HepG2 (cell line): ENCODE data around the gene NEURL2. TPM values are rescaled to one million over a fixed set of nuclear protein-coding genes. Genes with fewer than 3 reads are reported as not detected.

ENCODE experiments used
- ATF2 ChIP-seq: sonication (generic); formaldehyde crosslinking; IDR thresholded peaks from 2 replicates; pipeline ENCODE4 v1.4.0; 2020; ENCODE audit warnings: missing genetic modification reagents
- BCL6 ChIP-seq: IDR thresholded peaks from 2 replicates; pipeline ENCODE4 v1.6.1; 2016; ENCODE audit warnings: missing genetic modification reagents, missing compliant biosample characterization
- CEBPG ChIP-seq: IDR thresholded peaks from 2 replicates; pipeline ENCODE4 v1.6.1; 2016
- FOXA3 ChIP-seq: IDR thresholded peaks from 2 replicates; pipeline ENCODE4 v1.6.1; 2016; ENCODE audit warnings: missing genetic modification reagents, missing compliant biosample characterization
- GTF3A ChIP-seq: sonication (generic); formaldehyde crosslinking; conservative IDR thresholded peaks from 2 replicates; pipeline ENCODE4 v1.4.0; 2020; ENCODE audit warnings: mild to moderate bottlenecking, missing genetic modification reagents
- HNRNPH1 ChIP-seq: fragments of 200-400 bp; formaldehyde crosslinking; optimal IDR thresholded peaks from 2 replicates; pipeline ENCODE3; 2017; ENCODE audit warnings: mild to moderate bottlenecking, low read depth, low read length
- MED1 ChIP-seq: sonication (generic); formaldehyde crosslinking; IDR thresholded peaks from 2 replicates; pipeline ENCODE4 v1.4.0; 2020; ENCODE audit warnings: missing genetic modification reagents
- MIER3 ChIP-seq: IDR thresholded peaks from 2 replicates; pipeline ENCODE4 v1.6.1; 2016; ENCODE audit warnings: missing compliant biosample characterization, borderline replicate concordance
- MIXL1 ChIP-seq: IDR thresholded peaks from 2 replicates; pipeline ENCODE4 v1.6.1; 2016
- NONO ChIP-seq, 2 experiments: fragments of 450-650 bp in 1 of 2; sonication (generic) in 1 of 2; formaldehyde crosslinking in 1 of 2; IDR thresholded peaks in 1 of 2; conservative IDR thresholded peaks in 1 of 2; 2 replicates each; pipeline versions ENCODE4 v1.6.1 to v1.8.0; 2017 to 2022; ENCODE audit warnings: mild to moderate bottlenecking in 1 of 2, missing genetic modification reagents in 1 of 2, moderate library complexity in 1 of 2
- POGK ChIP-seq: sonication (generic); formaldehyde crosslinking; conservative IDR thresholded peaks from 2 replicates; pipeline ENCODE4 v1.8.0; 2022; ENCODE audit warnings: mild to moderate bottlenecking, moderate library complexity, missing genetic modification reagents
- ZGPAT ChIP-seq: IDR thresholded peaks from 2 replicates; pipeline ENCODE4 v1.6.1; 2016; ENCODE audit warnings: mild to moderate bottlenecking
- ZNF230 ChIP-seq: sonication (generic); formaldehyde crosslinking; IDR thresholded peaks from 2 replicates; pipeline ENCODE4 v1.4.0; 2020; ENCODE audit warnings: mild to moderate bottlenecking, missing genetic modification reagents
- ZNF572 ChIP-seq: sonication (generic); formaldehyde crosslinking; IDR thresholded peaks from 2 replicates; pipeline ENCODE4 v1.5.1; 2020; ENCODE audit warnings: mild to moderate bottlenecking, missing genetic modification reagents
- ZNF644 ChIP-seq: IDR thresholded peaks from 2 replicates; pipeline ENCODE4 v1.6.1; 2016; ENCODE audit warnings: low read depth
- ZNF710 ChIP-seq: sonication (generic); formaldehyde crosslinking; IDR thresholded peaks from 2 replicates; pipeline ENCODE4 v1.5.0; 2020; ENCODE audit warnings: mild to moderate bottlenecking, missing genetic modification reagents, borderline replicate concordance
- ZNF772 ChIP-seq: sonication (generic); formaldehyde crosslinking; IDR thresholded peaks from 2 replicates; pipeline ENCODE4 v1.5.0; 2020; ENCODE audit warnings: mild to moderate bottlenecking, missing genetic modification reagents
- polyA plus RNA-seq, 8 experiments: library from polyadenylated mRNA; depleted of rRNA in 3 of 8; stranded (reverse) in 7 of 8; unstranded in 1 of 8; fragments of >200 nt; fragmentation: Illumina TruSeq in 4 of 8; extraction: Trizol in 4 of 8; gene quantifications; 2 replicates each; pipeline versions ENCODE4 v1.2.1 to v1.2.3, GENCODE V29; 2011 to 2016; ENCODE audit warnings: low read depth in 4 of 8, missing spikeins in 1 of 8, mixed read lengths in 1 of 8; ENCODE audit not compliant: insufficient read depth in 1 of 8
- total RNA-seq, 5 experiments: library from RNA; depleted of rRNA; stranded (reverse); fragments of >200 nt; fragmentation: Illumina TruSeq; extraction: Trizol; gene quantifications; 2 replicates each; pipeline ENCODE4 v1.2.3, GENCODE V29; 2016; ENCODE audit warnings: low read depth in 1 of 5
- TF ChIP-seq, protein P1 (sequence below): IDR thresholded peaks from 2 replicates; pipeline ENCODE4 v1.6.1; 2016; ENCODE audit warnings: missing genetic modification reagents, missing compliant biosample characterization
- TF ChIP-seq, protein P2 (sequence below): IDR thresholded peaks from 2 replicates; pipeline ENCODE4 v1.6.1; 2012; ENCODE audit warnings: inconsistent platforms

NEURL2 gene
- total and polyA plus RNA-seq, 2 of the 13 experiments (the other 11 are each of a cell fraction or from before 2014, with no cell fraction given) = 7.2 to 9.7 TPM

DNA sequence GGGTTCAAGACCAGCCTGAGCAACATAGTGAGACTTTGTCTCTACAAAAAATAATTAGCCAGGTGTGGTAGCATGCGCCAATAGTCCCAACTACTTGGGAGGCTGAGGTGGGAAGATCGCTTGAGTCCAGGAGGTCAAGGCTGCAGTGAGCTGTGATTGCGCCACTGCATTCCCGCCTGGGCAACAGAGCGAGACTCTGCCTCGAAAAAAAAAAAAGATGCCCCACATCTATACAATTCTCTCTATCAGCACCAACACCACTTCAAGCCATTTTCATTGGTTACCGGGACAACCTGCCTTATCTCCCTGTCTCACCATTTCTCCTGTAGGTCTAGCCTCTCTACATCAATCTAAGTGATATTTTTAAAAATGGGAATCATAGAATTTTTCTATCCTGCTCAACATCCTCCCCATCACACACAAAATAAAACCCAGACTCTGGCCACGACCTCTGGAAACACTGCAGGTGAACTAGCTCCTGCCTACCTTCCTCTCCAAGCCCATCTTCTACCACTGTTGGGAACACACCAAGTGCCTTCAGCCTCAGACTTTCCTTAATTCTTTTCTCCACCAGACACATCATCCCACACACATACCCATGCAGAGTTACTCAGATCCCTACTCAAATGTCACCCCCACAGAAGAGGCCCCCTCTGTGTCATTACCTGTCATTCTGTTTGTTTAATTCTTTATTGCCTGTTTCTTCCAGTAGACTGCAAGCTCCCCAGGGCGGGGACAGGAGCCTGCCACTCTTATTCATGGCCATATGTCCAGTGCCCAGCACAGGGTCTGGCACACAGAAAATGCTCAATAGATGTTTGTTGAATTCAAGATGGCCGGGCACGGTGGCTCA is 30.6 kb upstream of the NEURL2 start (continued):
- 0 out of 2 replicates have a peak, but pooled peaks have one; percentile 23 for TF ChIP-seq POGK
- no peak for TF ChIP-seq NONO (IDR thresholded peaks at IDR 0.05)
- TF ChIP-seq NONO (CRISPR knock-in tag; conservative IDR thresholded peaks at IDR 0.05) = no peak
- TF ChIP-seq ZNF644 (CRISPR knock-in tag) = peak; percentile 67; the same call in 1 of the 2 replicates
- TF ChIP-seq HNRNPH1 = no peak
- 0 out of 2 replicates have a peak, but pooled peaks have one; percentile 32 for TF ChIP-seq FOXA3 (CRISPR knock-in tag)
- peak; percentile 17; the same call in 1 of the 2 replicates for TF ChIP-seq BCL6 (CRISPR knock-in tag)
- TF ChIP-seq ZNF230 = peak; percentile 53; the same call in 1 of the 2 replicates
- TF ChIP-seq, protein P1, sequence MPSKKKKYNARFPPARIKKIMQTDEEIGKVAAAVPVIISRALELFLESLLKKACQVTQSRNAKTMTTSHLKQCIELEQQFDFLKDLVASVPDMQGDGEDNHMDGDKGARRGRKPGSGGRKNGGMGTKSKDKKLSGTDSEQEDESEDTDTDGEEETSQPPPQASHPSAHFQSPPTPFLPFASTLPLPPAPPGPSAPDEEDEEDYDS = no peak
- 0 out of 2 replicates have a peak, but pooled peaks have one; percentile 29 for TF ChIP-seq MIER3 (CRISPR knock-in tag)
- no peak; the same call in 1 of the 2 replicates for TF ChIP-seq ZNF772 (CRISPR knock-in tag)
- no peak for TF ChIP-seq ATF2
- TF ChIP-seq ZGPAT (CRISPR knock-in tag) = peak; percentile 51
- peak; percentile 40; the same call in 1 of the 2 replicates for TF ChIP-seq MED1 (CRISPR knock-in tag)
- TF ChIP-seq GTF3A (CRISPR knock-in tag) = no peak
- TF ChIP-seq CEBPG = peak; percentile 86
- TF ChIP-seq ZNF710 = no peak; the same call in 1 of the 2 replicates
- TF ChIP-seq ZNF572 (CRISPR knock-in tag) = 0 out of 2 replicates have a peak, but pooled peaks have one; percentile 40
- 0 out of 2 replicates have a peak, but pooled peaks have one; percentile 55 for TF ChIP-seq MIXL1 (CRISPR knock-in tag)
- TF ChIP-seq, protein P2, sequence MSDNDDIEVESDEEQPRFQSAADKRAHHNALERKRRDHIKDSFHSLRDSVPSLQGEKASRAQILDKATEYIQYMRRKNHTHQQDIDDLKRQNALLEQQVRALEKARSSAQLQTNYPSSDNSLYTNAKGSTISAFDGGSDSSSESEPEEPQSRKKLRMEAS = 0 out of 2 replicates have a peak, but pooled peaks have one; percentile 21
